Pulmonary artery endothelial cell (primary cell): ENCODE results near the gene FGFBP3. TPM values are rescaled to one million over a fixed set of nuclear protein-coding genes. Genes with fewer than 3 reads are reported as not detected.

Experiments
- DNase-seq: peaks from one replicate; pipeline ENCODE4 v3.0.0-alpha.2; 2011; ENCODE audit warnings: low read depth, low spot score
- total RNA-seq: library from RNA; depleted of rRNA; stranded (reverse); fragments of >200 nt; gene quantifications from 2 replicates; pipeline ENCODE4 v1.2.3, GENCODE V29; 2014

FGFBP3 gene
- total RNA-seq, 1 donor from 2014 or later = 0.20 TPM

GRCh38 chr10:91856637-91857036, 52.6 kb downstream of the FGFBP3 start:
- DNase-seq = no peak

Other genes with a start within 250 kb of the FGFBP3 start
- gene TNKS2, start 111.1 kb downstream of the FGFBP3 start, total RNA-seq = 54.0 and 58.0 TPM in 2 replicates
- 30.6 and 36.5 TPM in 2 replicates for gene BTAF1, start 14.3 kb upstream of the FGFBP3 start, total RNA-seq